ENCODE data around the gene IGFL3.
"Not testable (repeated sequence)": the region's sequence is repeated elsewhere in the genome, so short reads cannot be mapped to it uniquely, and the experiment has no call there.

The IGFL3 gene

GRCh38 chr19:46124638-46125115, at the start of gene IGFL3:
Gene IGFL3, minus strand, starts transcription at chr19:46124688. Its CDS starts 39 bp downstream, at chr19:46124649.
- no peak for DNase-seq (ENCODE audit: low spot score)

- DNase-seq (ENCODE audit: low spot score), result no peak
Observed at GRCh38 chr19:46173886-46174480, 49.5 kb upstream of the IGFL3 start.

GRCh38 chr19:46162731-46163130, 38.2 kb upstream of the IGFL3 start:
- no peak for DNase-seq (ENCODE audit: low spot score)

GRCh38 chr19:46161642-46162257, 37.3 kb upstream of the IGFL3 start:
- not testable (repeated sequence) for DNase-seq (ENCODE audit: low spot score)

GRCh38 chr19:46160233-46160775, 35.8 kb upstream of the IGFL3 start:
- DNase-seq (ENCODE audit: low spot score), result no peak

- DNase-seq (ENCODE audit: low spot score), result no peak
Observed at GRCh38 chr19:46159418-46160232, 35.1 kb upstream of the IGFL3 start.

- no peak for DNase-seq (ENCODE audit: low spot score)
Observed at GRCh38 chr19:46155237-46155636, 30.7 kb upstream of the IGFL3 start.

- DNase-seq (ENCODE audit: low spot score), result no peak
Observed at GRCh38 chr19:46150606-46151005, 26.1 kb upstream of the IGFL3 start.

GRCh38 chr19:46147791-46148288, 23.4 kb upstream of the IGFL3 start, which contains the start of gene IGFL2:
Gene IGFL2, plus strand, starts transcription at chr19:46148238. Its CDS starts 41 bp downstream, at chr19:46148279.
- no peak for DNase-seq (ENCODE audit: low spot score)

- no peak for DNase-seq (ENCODE audit: low spot score)
Observed at GRCh38 chr19:46147166-46147740, 22.8 kb upstream of the IGFL3 start.

- DNase-seq (ENCODE audit: low spot score), result no peak
Observed at GRCh38 chr19:46144756-46145155, 20.3 kb upstream of the IGFL3 start.

- no peak for DNase-seq (ENCODE audit: low spot score)
Observed at GRCh38 chr19:46142294-46142693, 17.8 kb upstream of the IGFL3 start.

- DNase-seq (ENCODE audit: low spot score), result no peak
Observed at GRCh38 chr19:46141421-46141820, 16.9 kb upstream of the IGFL3 start.

GRCh38 chr19:46137915-46138473, 13.5 kb upstream of the IGFL3 start:
- no peak for DNase-seq (ENCODE audit: low spot score)

- DNase-seq (ENCODE audit: low spot score), result no peak
Observed at GRCh38 chr19:46134527-46134926, 10.0 kb upstream of the IGFL3 start.

- no peak for DNase-seq (ENCODE audit: low spot score)
Observed at GRCh38 chr19:46133777-46134241, 9.3 kb upstream of the IGFL3 start.

GRCh38 chr19:46133101-46133627, 8.7 kb upstream of the IGFL3 start:
- peak; percentile 71 for DNase-seq (ENCODE audit: low spot score)

- DNase-seq (ENCODE audit: low spot score), result no peak
Observed at GRCh38 chr19:46132508-46133100, 8.1 kb upstream of the IGFL3 start.

GRCh38 chr19:46131485-46132143, 7.1 kb upstream of the IGFL3 start:
- DNase-seq (ENCODE audit: low spot score), result no peak

- no peak for DNase-seq (ENCODE audit: low spot score)
Observed at GRCh38 chr19:46126086-46126580, 1.6 kb upstream of the IGFL3 start.
